CD4-positive, alpha-beta T cell treated with Interleukin-17A for 1 hour (primary cell): Measurements from ENCODE around the gene TLCD4.
"Not testable (repeated sequence)": the region's sequence is repeated elsewhere in the genome, so short reads cannot be mapped to it uniquely, and the experiment has no call there.

Source experiments
- DNase-seq: peaks from one replicate; pipeline ENCODE4 v3.0.0-alpha.2; 2020

Gene TLCD4

GRCh38 chr1:95117207-95118066, at the start of gene TLCD4:
Gene TLCD4, plus strand, starts transcription at chr1:95117355. Its CDS starts 26,547 bp downstream, at chr1:95143902.
- peak; percentile 29 for DNase-seq

GRCh38 chr1:95067568-95067967, 49.6 kb upstream of the TLCD4 start:
- DNase-seq: no peak

GRCh38 chr1:95068956-95069709, 48.0 kb upstream of the TLCD4 start:
- DNase-seq: no peak

- no peak for DNase-seq
Measured at GRCh38 chr1:95069710-95070093, 47.5 kb upstream of the TLCD4 start.

GRCh38 chr1:95071539-95071938, 45.6 kb upstream of the TLCD4 start:
- no peak for DNase-seq

- no peak for DNase-seq
Measured at GRCh38 chr1:95072117-95072516, 45.0 kb upstream of the TLCD4 start.

GRCh38 chr1:95072532-95073419, 44.4 kb upstream of the TLCD4 start, which contains the start of gene ALG14:
Gene ALG14, minus strand, starts transcription at chr1:95072951. Its CDS starts 53 bp downstream, at chr1:95072898.
- DNase-seq: peak; percentile 93

GRCh38 chr1:95073446-95073845, 43.7 kb upstream of the TLCD4 start:
- peak; percentile 4 for DNase-seq

- DNase-seq: no peak
Measured at GRCh38 chr1:95076034-95076433, 41.1 kb upstream of the TLCD4 start.

GRCh38 chr1:95080446-95080845, 36.7 kb upstream of the TLCD4 start:
- no peak for DNase-seq

GRCh38 chr1:95080879-95081278, 36.3 kb upstream of the TLCD4 start:
- no peak for DNase-seq

- peak; percentile 43 for DNase-seq
Measured at GRCh38 chr1:95084317-95085176, 32.6 kb upstream of the TLCD4 start.

- no peak for DNase-seq
Measured at GRCh38 chr1:95085376-95085775, 31.8 kb upstream of the TLCD4 start.

- DNase-seq: no peak
Measured at GRCh38 chr1:95086949-95087533, 30.1 kb upstream of the TLCD4 start.

- DNase-seq: no peak
Measured at GRCh38 chr1:95088303-95088702, 28.9 kb upstream of the TLCD4 start.

- no peak for DNase-seq
Measured at GRCh38 chr1:95089650-95090287, 27.4 kb upstream of the TLCD4 start.

- not testable (repeated sequence) for DNase-seq
Measured at GRCh38 chr1:95091290-95091689, 25.9 kb upstream of the TLCD4 start.

- DNase-seq: not testable (repeated sequence)
Measured at GRCh38 chr1:95092891-95093290, 24.3 kb upstream of the TLCD4 start.

- no peak for DNase-seq
Measured at GRCh38 chr1:95093296-95093695, 23.9 kb upstream of the TLCD4 start.

- no peak for DNase-seq
Measured at GRCh38 chr1:95094923-95095322, 22.2 kb upstream of the TLCD4 start.

- DNase-seq: no peak
Measured at GRCh38 chr1:95095833-95096217, 21.3 kb upstream of the TLCD4 start.
